ENCODE data around the gene CACNB2. TPM values are rescaled to one million over a fixed set of nuclear protein-coding genes. Genes with fewer than 3 reads are reported as not detected.

The CACNB2 gene
- total and polyA plus RNA-seq, 10 of the 15 experiments (the other 5 are each of a cell fraction or from before 2014, with no cell fraction given), result 0.62 to 8.1 (median 1.2) TPM

DNA sequence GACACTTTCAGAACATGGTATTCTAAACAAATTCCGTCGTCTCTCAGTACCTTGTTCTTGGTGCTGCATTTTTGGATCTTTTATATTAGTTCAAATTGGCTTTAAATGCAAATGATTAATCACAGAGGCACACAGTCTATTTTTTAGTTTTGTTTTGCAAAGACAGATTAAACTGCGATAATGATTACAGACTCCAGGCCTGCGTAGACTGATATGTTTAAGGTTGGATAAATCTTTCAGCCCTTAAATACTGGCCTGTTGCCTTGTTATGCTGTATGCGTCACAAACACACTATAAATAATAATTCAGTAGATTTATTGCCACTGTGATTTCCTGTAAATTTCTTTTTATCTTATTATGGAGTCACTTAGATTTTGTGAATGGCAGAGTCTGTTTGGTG, 19.3 kb downstream of the CACNB2 start:
- ATAC-seq, result no peak
- DNase-seq (ENCODE audit: low read depth, low spot score), result no peak
- no peak for FAIRE-seq
- Histone ChIP-seq H3K27ac (ENCODE audit: control insufficient read depth, insufficient read depth) (no peak overlapping the region), H3K4me3 (no peak overlapping the region), H2AFZ (ENCODE audit: control insufficient read depth, low read depth, low read length) (no peak overlapping the region), H4K20me1 (ENCODE audit: control insufficient read depth, insufficient read depth) (no peaks in the 10 kb centered on the region), H3K9me3 (replicated peaks; ENCODE audit: control insufficient read depth, insufficient read depth, low read length) (no peaks in the 10 kb centered on the region), H3K36me3 (ENCODE audit: control insufficient read depth in 2 of 2, insufficient read depth in 2 of 2, low read length in 1 of 2) (no peaks in the 10 kb centered on the region), H3K9ac (ENCODE audit: control insufficient read depth, insufficient read depth, low read length) (no peak overlapping the region), H3K27me3 (replicated peaks in 1 of 2; ENCODE audit: control insufficient read depth in 2 of 2, insufficient read depth in 2 of 2, low read length in 1 of 2) (no peaks in the 10 kb centered on the region), H3K4me1 (ENCODE audit: control insufficient read depth, insufficient read depth, low read length) (no peaks in the 10 kb centered on the region), H3K4me2 (ENCODE audit: control insufficient read depth, insufficient read depth) (no peak overlapping the region), H3K79me2 (ENCODE audit: control insufficient read depth, insufficient read depth, low read length) (no peaks in the 10 kb centered on the region)
- BruUV-seq (replicated peaks), result no TSS peak
- ChIA-PET POLR2A (no interaction called here), RAD21 (ENCODE audit: unreplicated experiment) (no interaction called here), SMC1A (ENCODE audit: uncharacterized antibody, unreplicated experiment) (interaction anchor here (0.7 kb wide), 1 partner anchor 312 kb away, joined by 5 read pairs; no protein-coding TSS in a partner anchor), CTCF (no interaction called here)
- intact Hi-C loops (cut with micrococcal nuclease; ENCODE audit: unreplicated experiment) (no loop called here), in situ Hi-C loops (cut with MboI) (no loop called here)
- TF ChIP-seq BCL11A (IDR thresholded peaks at IDR 0.05; ENCODE audit: low read depth, low read length), result no peak
- TF ChIP-seq ASH2L (IDR thresholded peaks at IDR 0.05; ENCODE audit: borderline replicate concordance, low read depth), result no peak
- no peak for TF ChIP-seq MTA2 (IDR thresholded peaks at IDR 0.05; ENCODE audit: low read depth)
- no peak for TF ChIP-seq SP1 (IDR thresholded peaks at IDR 0.05; ENCODE audit: low read depth, low read length)
- no peak for TF ChIP-seq ETV6 (conservative IDR thresholded peaks at IDR 0.05 in 1 of 2, IDR thresholded peaks at IDR 0.05 in 1 of 2; ENCODE audit: borderline replicate concordance in 1 of 2, low read depth in 1 of 2)
- TF ChIP-seq RELA (IDR thresholded peaks at IDR 0.05; ENCODE audit: borderline replicate concordance, partially characterized antibody), result no peak
- WGBS (ENCODE audit: insufficient coverage, insufficient replicate concordance, low lambda C conversion rate, missing lambda C conversion rate), result 76% methylated on average over 5 of the region's 5 CpGs

- WGBS (ENCODE audit: insufficient coverage, insufficient replicate concordance, low lambda C conversion rate, missing lambda C conversion rate), result 45% methylated on average over 7 of the region's 7 CpGs
- CTCF ChIA-PET, result no interaction called here
- H3K9me3 ChIP-seq (replicated peaks; ENCODE audit: control insufficient read depth, insufficient read depth, low read length), result no peaks in the 10 kb centered on the region
- DNase-seq (ENCODE audit: low read depth, low spot score) (no peak), FAIRE-seq (no peak), ATAC-seq (no peak)
- in situ Hi-C loops (cut with MboI) (no loop called here), intact Hi-C loops (cut with micrococcal nuclease; ENCODE audit: unreplicated experiment) (no loop called here)
- no TSS peak for BruUV-seq (replicated peaks)
- TF ChIP-seq, protein P1, sequence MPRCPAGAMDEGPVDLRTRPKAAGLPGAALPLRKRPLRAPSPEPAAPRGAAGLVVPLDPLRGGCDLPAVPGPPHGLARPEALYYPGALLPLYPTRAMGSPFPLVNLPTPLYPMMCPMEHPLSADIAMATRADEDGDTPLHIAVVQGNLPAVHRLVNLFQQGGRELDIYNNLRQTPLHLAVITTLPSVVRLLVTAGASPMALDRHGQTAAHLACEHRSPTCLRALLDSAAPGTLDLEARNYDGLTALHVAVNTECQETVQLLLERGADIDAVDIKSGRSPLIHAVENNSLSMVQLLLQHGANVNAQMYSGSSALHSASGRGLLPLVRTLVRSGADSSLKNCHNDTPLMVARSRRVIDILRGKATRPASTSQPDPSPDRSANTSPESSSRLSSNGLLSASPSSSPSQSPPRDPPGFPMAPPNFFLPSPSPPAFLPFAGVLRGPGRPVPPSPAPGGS (IDR thresholded peaks at IDR 0.05; ENCODE audit: borderline replicate concordance, insufficient read depth, low read depth, low read length, poor library complexity, severe bottlenecking), result no peak
- TF ChIP-seq RFX5 (IDR thresholded peaks at IDR 0.05; ENCODE audit: low read depth, low read length), result no peak
- H3K9ac ChIP-seq (ENCODE audit: control insufficient read depth, insufficient read depth, low read length), result no peak overlapping the region
- no peaks in the 10 kb centered on the region for H3K4me1 ChIP-seq (ENCODE audit: control insufficient read depth, insufficient read depth, low read length)
- H3K27ac ChIP-seq (ENCODE audit: control insufficient read depth, insufficient read depth), result no peak overlapping the region
- no peaks in the 10 kb centered on the region for H3K27me3 ChIP-seq (replicated peaks in 1 of 2; ENCODE audit: control insufficient read depth in 2 of 2, insufficient read depth in 2 of 2, low read length in 1 of 2)
- no peak overlapping the region for H3K4me3 ChIP-seq
- POLR2A ChIA-PET, result no interaction called here
- no peak overlapping the region for H3K4me2 ChIP-seq (ENCODE audit: control insufficient read depth, insufficient read depth)
- SMC1A ChIA-PET (ENCODE audit: uncharacterized antibody, unreplicated experiment), result no interaction called here
- no peaks in the 10 kb centered on the region for H3K79me2 ChIP-seq (ENCODE audit: control insufficient read depth, insufficient read depth, low read length)
- H2AFZ ChIP-seq (ENCODE audit: control insufficient read depth, low read depth, low read length), result no peak overlapping the region
- H4K20me1 ChIP-seq (ENCODE audit: control insufficient read depth, insufficient read depth), result no peaks in the 10 kb centered on the region
- H3K36me3 ChIP-seq (ENCODE audit: control insufficient read depth in 2 of 2, insufficient read depth in 2 of 2, low read length in 1 of 2), result no peaks in the 10 kb centered on the region
- RAD21 ChIA-PET (ENCODE audit: unreplicated experiment), result no interaction called here
Measured at GRCh38 chr10:18162021-18162627, 21.9 kb downstream of the CACNB2 start.

Measured in GM12878 (cell line).